GM10847 (cell line): ENCODE data around the gene STXBP2.
A peak's percentile ranks its signal among the peaks of the same experiment; 100 is the strongest.

Experiments
- POLR2A ChIP-seq: IDR thresholded peaks from 2 replicates; pipeline ENCODE4 v1.6.1; 2011; ENCODE audit not compliant: insufficient read length; ENCODE audit errors: extremely low read depth

The STXBP2 gene

DNA sequence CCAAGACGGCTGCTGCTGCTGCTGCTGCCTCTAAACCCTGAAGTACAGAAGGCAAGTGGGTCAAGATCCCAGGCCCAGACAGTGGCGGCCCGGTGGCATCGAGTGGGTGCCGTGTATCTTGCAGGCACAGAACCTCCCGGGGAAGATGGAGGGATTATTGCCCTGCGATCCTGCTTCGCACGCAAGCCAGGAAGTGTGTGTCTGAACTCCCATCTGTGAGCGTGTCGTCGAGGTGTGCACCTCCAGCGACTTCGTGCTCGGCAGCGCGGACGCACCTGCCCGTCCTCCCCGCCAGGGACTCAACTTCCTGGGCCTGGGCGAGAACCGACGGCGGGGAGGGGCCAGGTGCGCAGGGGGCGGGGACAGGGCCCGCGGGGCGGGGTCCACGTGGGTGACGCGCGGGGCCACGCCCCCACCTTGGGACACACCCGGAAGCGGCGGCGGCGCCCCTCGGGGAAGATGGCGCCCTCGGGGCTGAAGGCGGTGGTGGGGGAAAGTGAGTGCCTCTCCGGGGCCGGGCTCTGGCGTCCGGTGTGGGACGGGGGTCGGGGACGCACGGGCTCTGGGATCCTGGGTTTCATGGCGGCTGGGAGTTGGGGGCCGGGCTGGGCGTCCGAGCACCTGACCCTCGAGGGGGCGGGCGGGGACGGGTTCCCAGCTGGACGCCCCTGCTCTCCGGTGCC is at the start of gene STXBP2:
Gene STXBP2 (plus strand): TSS at position 420 of the 683 bp plus-strand sequence. CDS start 40 bp downstream, at position 460.
- TF ChIP-seq POLR2A: peak; percentile 87

DNA sequence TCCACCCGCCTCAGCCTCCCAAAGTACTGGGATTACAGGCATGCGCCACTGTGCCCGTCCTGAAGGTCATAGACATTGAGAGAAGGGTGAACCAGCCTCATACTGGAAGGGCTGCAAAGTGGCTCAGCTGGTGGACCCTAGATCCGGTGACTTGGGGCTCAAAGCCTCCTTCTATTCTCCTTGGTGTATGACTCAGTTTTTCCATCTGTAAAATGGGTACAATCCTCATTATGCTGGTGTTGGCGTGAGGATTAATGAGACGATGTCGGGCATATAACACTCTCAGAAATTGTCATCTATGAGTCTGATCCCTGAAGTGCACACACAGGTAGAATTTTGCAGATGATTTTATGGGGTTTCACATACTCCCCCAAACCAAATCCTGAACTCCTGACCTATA is 47.1 kb upstream of the STXBP2 start:
- TF ChIP-seq POLR2A: no peak

DNA sequence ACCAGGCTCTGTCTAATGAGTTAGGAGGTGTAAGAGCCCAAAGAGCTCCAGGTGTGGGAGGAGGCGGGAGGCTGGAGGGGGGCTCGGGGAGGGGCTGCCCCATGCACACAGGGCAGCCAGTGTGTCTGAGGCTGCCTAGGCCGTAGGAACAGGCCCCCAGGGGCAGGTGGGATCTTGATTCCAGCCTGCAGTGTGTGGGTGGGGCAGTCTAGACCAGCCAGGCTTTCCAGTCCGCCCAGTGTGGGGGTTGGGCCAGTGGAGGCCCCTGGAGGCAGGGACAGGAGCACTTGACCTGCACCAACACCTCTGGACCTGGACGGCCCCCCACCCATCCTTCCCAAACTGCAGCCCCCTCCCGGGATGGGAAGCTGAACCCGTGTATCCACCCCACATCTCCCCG is 46.7 kb upstream of the STXBP2 start:
- no peak for TF ChIP-seq POLR2A

GRCh38 chr19:7595466-7596133 is 41.3 kb upstream of the STXBP2 start, which contains the start of gene CAMSAP3:
Gene CAMSAP3, plus strand, starts transcription at chr19:7595863. Its CDS starts 140 bp downstream, at chr19:7596003.
- TF ChIP-seq POLR2A: no peak

- no peak for TF ChIP-seq POLR2A
Observed at GRCh38 chr19:7596211-7596937, 40.5 kb upstream of the STXBP2 start.

DNA sequence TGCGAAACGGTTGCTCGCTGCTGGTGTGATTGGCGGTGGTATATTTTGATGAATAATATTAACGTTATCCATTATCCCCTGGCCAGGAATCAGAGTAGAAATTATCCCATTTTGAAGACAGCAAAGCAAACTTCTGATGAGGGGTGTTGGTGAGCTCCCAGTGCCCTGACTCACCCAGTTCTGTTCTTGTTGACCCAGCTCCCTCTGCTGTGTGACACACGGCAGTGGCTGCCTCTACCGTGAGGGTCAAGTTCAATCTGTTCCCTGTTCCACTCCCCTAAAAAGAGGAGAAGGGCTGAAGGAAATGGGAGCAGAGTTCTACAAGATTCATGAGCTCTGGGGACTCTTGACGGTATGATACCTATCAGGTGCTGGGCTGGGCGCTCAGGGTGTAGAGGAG is 39.2 kb upstream of the STXBP2 start:
- no peak for TF ChIP-seq POLR2A

- TF ChIP-seq POLR2A: no peak
Observed at GRCh38 chr19:7598180-7598579, 38.7 kb upstream of the STXBP2 start.

GRCh38 chr19:7600721-7601120 is 36.2 kb upstream of the STXBP2 start:
- no peak for TF ChIP-seq POLR2A

GRCh38 chr19:7602240-7602934 is 34.5 kb upstream of the STXBP2 start:
- no peak for TF ChIP-seq POLR2A

DNA sequence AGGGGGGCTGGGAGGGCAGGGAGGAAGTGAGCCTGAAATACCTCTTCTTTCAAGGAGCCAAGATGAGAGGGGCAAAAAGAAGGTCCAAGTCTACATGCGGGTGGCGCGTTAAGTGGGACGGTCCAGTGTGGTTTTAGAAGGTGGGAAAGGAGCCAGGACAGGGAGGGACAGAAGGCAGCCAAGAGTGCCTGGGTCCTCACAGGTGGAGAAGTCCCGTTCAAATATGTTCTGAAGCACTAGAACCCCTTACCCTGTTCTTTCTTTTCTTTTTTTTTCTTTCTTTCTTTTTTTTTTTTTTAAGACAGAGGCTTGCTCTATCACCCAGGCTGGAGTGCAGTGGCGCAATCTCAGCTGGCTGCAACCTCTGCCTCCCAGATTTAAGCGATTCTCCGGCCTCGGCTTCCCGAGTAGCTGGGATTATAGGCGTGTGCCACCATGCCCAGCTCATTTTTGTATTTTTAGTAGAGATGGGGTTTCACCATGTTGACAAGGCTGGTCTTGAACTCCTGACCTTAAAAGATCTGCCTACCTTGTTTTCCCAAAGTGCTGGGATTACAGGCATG is 33.9 kb upstream of the STXBP2 start:
- no peak for TF ChIP-seq POLR2A

DNA sequence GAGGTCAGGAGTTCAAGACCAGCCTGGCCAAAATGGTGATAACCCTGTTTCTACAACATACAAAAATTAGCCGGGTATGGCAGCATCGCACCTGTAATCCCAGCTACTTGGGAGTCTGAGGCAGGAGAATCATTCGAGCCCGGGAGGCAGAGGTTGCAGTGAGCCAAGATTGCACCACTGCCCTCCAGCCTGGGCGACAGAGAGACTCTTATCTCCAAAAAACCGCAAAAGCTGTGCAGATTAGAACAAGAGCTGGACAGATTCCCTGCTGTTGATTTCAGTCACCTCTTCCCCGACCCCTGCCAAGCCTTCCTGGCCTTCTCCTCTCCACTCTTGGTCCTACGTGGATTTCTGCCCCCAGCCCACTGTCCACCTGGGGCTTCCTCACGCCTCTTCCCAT is 33.0 kb upstream of the STXBP2 start:
- no peak for TF ChIP-seq POLR2A

- no peak for TF ChIP-seq POLR2A
Observed at GRCh38 chr19:7605490-7606222, 31.3 kb upstream of the STXBP2 start.

- no peak for TF ChIP-seq POLR2A
Observed at GRCh38 chr19:7606289-7606688, 30.6 kb upstream of the STXBP2 start.

GRCh38 chr19:7607212-7607873 is 29.6 kb upstream of the STXBP2 start:
- TF ChIP-seq POLR2A: no peak
